ENCODE data around the gene POU2F1.

GRCh38 chr1:167185974-167186657 is 34.6 kb upstream of the POU2F1 start:
- TF ChIP-seq, protein P1, sequence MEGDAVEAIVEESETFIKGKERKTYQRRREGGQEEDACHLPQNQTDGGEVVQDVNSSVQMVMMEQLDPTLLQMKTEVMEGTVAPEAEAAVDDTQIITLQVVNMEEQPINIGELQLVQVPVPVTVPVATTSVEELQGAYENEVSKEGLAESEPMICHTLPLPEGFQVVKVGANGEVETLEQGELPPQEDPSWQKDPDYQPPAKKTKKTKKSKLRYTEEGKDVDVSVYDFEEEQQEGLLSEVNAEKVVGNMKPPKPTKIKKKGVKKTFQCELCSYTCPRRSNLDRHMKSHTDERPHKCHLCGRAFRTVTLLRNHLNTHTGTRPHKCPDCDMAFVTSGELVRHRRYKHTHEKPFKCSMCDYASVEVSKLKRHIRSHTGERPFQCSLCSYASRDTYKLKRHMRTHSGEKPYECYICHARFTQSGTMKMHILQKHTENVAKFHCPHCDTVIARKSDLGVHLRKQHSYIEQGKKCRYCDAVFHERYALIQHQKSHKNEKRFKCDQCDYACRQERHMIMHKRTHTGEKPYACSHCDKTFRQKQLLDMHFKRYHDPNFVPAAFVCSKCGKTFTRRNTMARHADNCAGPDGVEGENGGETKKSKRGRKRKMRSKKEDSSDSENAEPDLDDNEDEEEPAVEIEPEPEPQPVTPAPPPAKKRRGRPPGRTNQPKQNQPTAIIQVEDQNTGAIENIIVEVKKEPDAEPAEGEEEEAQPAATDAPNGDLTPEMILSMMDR (IDR thresholded peaks at IDR 0.05), result no peak
- no peak for TF ChIP-seq POLR2A (IDR thresholded peaks at IDR 0.05)

Measured in body of pancreas (tissue), 4 donors.